Neural cell (in vitro differentiated cells): ENCODE results near the gene ZNF692.

Experiments
- CTCF ChIP-seq: fragments of 450-650 bp; IDR thresholded peaks from 2 replicates; pipeline ENCODE4 v1.5.1; 2014; ENCODE audit warnings: antibody characterized with exemption, mild to moderate bottlenecking, moderate library complexity; ENCODE audit not compliant: poor library complexity, severe bottlenecking
- EP300 ChIP-seq: fragments of 450-650 bp; conservative IDR thresholded peaks from 2 replicates; pipeline ENCODE4 v1.6.1; 2014; ENCODE audit warnings: antibody characterized with exemption, mild to moderate bottlenecking, moderate library complexity; ENCODE audit not compliant: poor library complexity, severe bottlenecking
- EZH2 ChIP-seq: fragments of 200-600, 300-800 bp; shearing (Covaris generic), sonication (generic); IDR thresholded peaks from 2 replicates; pipeline ENCODE4 v1.6.1; 2014; ENCODE audit warnings: antibody characterized with exemption, low read length, borderline replicate concordance, mild to moderate bottlenecking; ENCODE audit not compliant: insufficient read depth, poor library complexity, severe bottlenecking
- POLR2AphosphoS5 ChIP-seq: IDR thresholded peaks from 2 replicates; pipeline ENCODE4 v1.6.1; 2012
- RAD21 ChIP-seq: fragments of 450-650 bp; conservative IDR thresholded peaks from 2 replicates; pipeline ENCODE4 v1.6.1; 2014; ENCODE audit warnings: antibody characterized with exemption, mild to moderate bottlenecking, moderate library complexity
- SMC3 ChIP-seq: fragments of 450-650 bp; conservative IDR thresholded peaks from 2 replicates; pipeline ENCODE4 v1.6.1; 2014; ENCODE audit warnings: antibody characterized with exemption, mild to moderate bottlenecking, moderate library complexity; ENCODE audit not compliant: poor library complexity
- TAF1 ChIP-seq: IDR thresholded peaks from 2 replicates; pipeline ENCODE4 v1.6.1; 2012; ENCODE audit warnings: low read depth
- TF ChIP-seq, protein P1 (sequence below): IDR thresholded peaks from 2 replicates; pipeline ENCODE4 v1.6.1; 2012; ENCODE audit warnings: borderline replicate concordance

DNA sequence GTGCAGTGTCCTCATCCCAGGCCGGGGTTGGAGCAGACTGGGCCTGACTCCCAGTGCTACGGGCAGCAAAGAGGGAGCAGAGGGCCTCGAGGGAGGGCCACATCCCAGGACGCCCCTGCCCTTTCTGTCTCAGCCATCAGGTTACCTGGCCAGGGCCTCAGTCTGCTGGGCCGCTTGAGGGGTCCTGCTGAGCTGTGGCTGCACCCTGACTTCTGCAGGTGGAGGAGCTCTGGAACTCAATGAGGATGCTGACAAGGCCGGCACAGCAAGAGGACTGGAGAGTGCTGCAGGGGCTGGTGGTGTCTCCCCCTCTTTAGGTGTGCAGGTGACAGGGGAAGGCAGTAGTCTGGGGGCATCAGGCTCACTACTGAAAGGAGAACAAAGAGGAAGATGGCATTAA is 3.3 kb downstream of the ZNF692 start:
- TF ChIP-seq POLR2AphosphoS5 (no peak), CTCF (no peak), TAF1 (no peak), RAD21 (no peak), EZH2 (no peak), EP300 (no peak), SMC3 (no peak)
- TF ChIP-seq, protein P1, sequence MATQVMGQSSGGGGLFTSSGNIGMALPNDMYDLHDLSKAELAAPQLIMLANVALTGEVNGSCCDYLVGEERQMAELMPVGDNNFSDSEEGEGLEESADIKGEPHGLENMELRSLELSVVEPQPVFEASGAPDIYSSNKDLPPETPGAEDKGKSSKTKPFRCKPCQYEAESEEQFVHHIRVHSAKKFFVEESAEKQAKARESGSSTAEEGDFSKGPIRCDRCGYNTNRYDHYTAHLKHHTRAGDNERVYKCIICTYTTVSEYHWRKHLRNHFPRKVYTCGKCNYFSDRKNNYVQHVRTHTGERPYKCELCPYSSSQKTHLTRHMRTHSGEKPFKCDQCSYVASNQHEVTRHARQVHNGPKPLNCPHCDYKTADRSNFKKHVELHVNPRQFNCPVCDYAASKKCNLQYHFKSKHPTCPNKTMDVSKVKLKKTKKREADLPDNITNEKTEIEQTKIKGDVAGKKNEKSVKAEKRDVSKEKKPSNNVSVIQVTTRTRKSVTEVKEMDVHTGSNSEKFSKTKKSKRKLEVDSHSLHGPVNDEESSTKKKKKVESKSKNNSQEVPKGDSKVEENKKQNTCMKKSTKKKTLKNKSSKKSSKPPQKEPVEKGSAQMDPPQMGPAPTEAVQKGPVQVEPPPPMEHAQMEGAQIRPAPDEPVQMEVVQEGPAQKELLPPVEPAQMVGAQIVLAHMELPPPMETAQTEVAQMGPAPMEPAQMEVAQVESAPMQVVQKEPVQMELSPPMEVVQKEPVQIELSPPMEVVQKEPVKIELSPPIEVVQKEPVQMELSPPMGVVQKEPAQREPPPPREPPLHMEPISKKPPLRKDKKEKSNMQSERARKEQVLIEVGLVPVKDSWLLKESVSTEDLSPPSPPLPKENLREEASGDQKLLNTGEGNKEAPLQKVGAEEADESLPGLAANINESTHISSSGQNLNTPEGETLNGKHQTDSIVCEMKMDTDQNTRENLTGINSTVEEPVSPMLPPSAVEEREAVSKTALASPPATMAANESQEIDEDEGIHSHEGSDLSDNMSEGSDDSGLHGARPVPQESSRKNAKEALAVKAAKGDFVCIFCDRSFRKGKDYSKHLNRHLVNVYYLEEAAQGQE, result no peak
